Measurements from ENCODE around the gene TEP1. TPM values are rescaled to one million over a fixed set of nuclear protein-coding genes. Genes with fewer than 3 reads are reported as not detected.

TEP1 gene
- total and polyA plus RNA-seq, 2 of the 13 experiments (the other 11 are each of a cell fraction or from before 2014, with no cell fraction given): 11.0 to 12.8 TPM

GRCh38 chr14:20455355-20456300 is 42.3 kb upstream of the TEP1 start (continued):
- TF ChIP-seq ZSCAN20 (CRISPR knock-in tag; IDR thresholded peaks at IDR 0.05; ENCODE audit: borderline replicate concordance) (0 out of 2 replicates have a peak, but pooled peaks have one; percentile 16), MED13 (CRISPR knock-in tag; IDR thresholded peaks at IDR 0.05) (peak; percentile 24; the same call in 1 of the 2 replicates), ZNF329 (CRISPR knock-in tag; IDR thresholded peaks at IDR 0.05; ENCODE audit: low read depth) (no peak), IKZF5 (CRISPR knock-in tag; IDR thresholded peaks at IDR 0.05) (no peak; the same call in 1 of the 2 replicates), ZNF350 (CRISPR knock-in tag; IDR thresholded peaks at IDR 0.05; ENCODE audit: borderline replicate concordance, low read depth) (no peak), MEIS1 (CRISPR knock-in tag; IDR thresholded peaks at IDR 0.05; ENCODE audit: borderline replicate concordance) (no peak), TFDP2 (CRISPR knock-in tag; IDR thresholded peaks at IDR 0.05) (no peak), MXD4 (CRISPR knock-in tag; IDR thresholded peaks at IDR 0.05) (no peak), ZNF788 (CRISPR knock-in tag; IDR thresholded peaks at IDR 0.05; ENCODE audit: borderline replicate concordance) (no peak), ZNF782 (CRISPR knock-in tag; IDR thresholded peaks at IDR 0.05; ENCODE audit: borderline replicate concordance) (0 out of 2 replicates have a peak, but pooled peaks have one; percentile 24), GZF1 (CRISPR knock-in tag; IDR thresholded peaks at IDR 0.05) (no peak), ATF5 (CRISPR knock-in tag; IDR thresholded peaks at IDR 0.05; ENCODE audit: low read depth) (peak; percentile 2; the same call in 1 of the 2 replicates), KDM2A (CRISPR knock-in tag; IDR thresholded peaks at IDR 0.05; ENCODE audit: borderline replicate concordance, low read depth) (peak; percentile 50; the same call in 1 of the 2 replicates), ZBTB25 (CRISPR knock-in tag; IDR thresholded peaks at IDR 0.05) (no peak), ZNF672 (CRISPR knock-in tag; IDR thresholded peaks at IDR 0.05) (no peak)
- TF ChIP-seq, protein P1, sequence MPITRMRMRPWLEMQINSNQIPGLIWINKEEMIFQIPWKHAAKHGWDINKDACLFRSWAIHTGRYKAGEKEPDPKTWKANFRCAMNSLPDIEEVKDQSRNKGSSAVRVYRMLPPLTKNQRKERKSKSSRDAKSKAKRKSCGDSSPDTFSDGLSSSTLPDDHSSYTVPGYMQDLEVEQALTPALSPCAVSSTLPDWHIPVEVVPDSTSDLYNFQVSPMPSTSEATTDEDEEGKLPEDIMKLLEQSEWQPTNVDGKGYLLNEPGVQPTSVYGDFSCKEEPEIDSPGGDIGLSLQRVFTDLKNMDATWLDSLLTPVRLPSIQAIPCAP (CRISPR knock-in tag; IDR thresholded peaks at IDR 0.05; ENCODE audit: low read depth): 0 out of 2 replicates have a peak, but pooled peaks have one; percentile 51
- TF ChIP-seq, protein P2, sequence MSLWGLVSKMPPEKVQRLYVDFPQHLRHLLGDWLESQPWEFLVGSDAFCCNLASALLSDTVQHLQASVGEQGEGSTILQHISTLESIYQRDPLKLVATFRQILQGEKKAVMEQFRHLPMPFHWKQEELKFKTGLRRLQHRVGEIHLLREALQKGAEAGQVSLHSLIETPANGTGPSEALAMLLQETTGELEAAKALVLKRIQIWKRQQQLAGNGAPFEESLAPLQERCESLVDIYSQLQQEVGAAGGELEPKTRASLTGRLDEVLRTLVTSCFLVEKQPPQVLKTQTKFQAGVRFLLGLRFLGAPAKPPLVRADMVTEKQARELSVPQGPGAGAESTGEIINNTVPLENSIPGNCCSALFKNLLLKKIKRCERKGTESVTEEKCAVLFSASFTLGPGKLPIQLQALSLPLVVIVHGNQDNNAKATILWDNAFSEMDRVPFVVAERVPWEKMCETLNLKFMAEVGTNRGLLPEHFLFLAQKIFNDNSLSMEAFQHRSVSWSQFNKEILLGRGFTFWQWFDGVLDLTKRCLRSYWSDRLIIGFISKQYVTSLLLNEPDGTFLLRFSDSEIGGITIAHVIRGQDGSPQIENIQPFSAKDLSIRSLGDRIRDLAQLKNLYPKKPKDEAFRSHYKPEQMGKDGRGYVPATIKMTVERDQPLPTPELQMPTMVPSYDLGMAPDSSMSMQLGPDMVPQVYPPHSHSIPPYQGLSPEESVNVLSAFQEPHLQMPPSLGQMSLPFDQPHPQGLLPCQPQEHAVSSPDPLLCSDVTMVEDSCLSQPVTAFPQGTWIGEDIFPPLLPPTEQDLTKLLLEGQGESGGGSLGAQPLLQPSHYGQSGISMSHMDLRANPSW (CRISPR knock-in tag; IDR thresholded peaks at IDR 0.05; ENCODE audit: borderline replicate concordance): no peak
